Measurements from ENCODE around the gene DYNC1I1. TPM values are rescaled to one million over a fixed set of nuclear protein-coding genes. Genes with fewer than 3 reads are reported as not detected.

The DYNC1I1 gene
- total and polyA plus RNA-seq, 4 donors: 0.28 to 0.67 (median 0.39) TPM

DNA sequence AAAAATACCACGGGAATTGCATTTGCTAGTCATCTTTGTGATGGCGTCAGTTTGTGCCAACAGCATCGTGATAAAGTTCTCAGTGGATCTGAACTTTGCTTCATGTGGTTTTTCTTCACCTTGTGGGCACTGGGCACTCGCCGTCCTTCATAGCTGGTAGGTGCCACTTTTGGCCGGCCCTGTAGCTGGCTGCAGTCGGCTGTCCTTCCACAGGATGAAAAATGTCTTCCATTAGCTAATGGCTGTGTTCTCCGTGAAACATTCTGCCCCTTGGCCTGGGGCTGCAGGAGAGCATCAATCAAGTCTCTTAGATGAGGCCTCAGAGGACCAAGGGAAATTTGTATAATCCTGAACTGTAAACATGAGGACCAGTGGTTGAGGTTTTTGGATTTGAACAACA, 145.3 kb downstream of the DYNC1I1 start:
- peak overlapping the region; percentile 47 to 71 (median 51) for H3K4me3 ChIP-seq (ENCODE audit: low read depth in 1 of 3, low read length in 3 of 3)
- peak overlapping the region; percentile 15 to 69 for H3K27ac ChIP-seq (ENCODE audit: low read depth in 1 of 2, low read length in 2 of 2)

DNA sequence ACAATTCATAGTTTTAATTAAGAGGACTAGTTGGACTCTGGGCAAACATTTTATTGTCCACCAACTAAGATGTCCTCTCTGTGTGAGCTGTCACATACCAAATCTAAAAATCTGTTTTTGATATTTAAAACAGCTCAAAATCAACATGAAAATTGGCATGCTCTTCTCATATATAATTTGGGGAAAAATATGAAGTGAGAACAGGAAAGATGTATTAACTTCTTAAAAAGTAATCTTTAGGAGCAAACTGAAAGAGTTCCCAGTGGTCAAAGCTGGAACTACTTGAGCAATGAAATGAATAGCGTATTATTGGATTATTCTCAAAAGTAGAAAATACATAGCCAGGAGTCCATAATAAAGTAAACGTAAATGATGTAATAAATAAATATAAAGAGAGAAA, 147.2 kb downstream of the DYNC1I1 start:
- TF ChIP-seq, protein P1, sequence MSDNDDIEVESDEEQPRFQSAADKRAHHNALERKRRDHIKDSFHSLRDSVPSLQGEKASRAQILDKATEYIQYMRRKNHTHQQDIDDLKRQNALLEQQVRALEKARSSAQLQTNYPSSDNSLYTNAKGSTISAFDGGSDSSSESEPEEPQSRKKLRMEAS (IDR thresholded peaks at IDR 0.05): no peak
- TF ChIP-seq, protein P2, sequence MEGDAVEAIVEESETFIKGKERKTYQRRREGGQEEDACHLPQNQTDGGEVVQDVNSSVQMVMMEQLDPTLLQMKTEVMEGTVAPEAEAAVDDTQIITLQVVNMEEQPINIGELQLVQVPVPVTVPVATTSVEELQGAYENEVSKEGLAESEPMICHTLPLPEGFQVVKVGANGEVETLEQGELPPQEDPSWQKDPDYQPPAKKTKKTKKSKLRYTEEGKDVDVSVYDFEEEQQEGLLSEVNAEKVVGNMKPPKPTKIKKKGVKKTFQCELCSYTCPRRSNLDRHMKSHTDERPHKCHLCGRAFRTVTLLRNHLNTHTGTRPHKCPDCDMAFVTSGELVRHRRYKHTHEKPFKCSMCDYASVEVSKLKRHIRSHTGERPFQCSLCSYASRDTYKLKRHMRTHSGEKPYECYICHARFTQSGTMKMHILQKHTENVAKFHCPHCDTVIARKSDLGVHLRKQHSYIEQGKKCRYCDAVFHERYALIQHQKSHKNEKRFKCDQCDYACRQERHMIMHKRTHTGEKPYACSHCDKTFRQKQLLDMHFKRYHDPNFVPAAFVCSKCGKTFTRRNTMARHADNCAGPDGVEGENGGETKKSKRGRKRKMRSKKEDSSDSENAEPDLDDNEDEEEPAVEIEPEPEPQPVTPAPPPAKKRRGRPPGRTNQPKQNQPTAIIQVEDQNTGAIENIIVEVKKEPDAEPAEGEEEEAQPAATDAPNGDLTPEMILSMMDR (IDR thresholded peaks at IDR 0.05; ENCODE audit: low read depth, low read length, missing input control): peak; percentile 4
- Histone ChIP-seq H3K9ac (ENCODE audit: low read depth in 1 of 2, low read length in 2 of 2) (no peak overlapping the region), H3K4me1 (ENCODE audit: control insufficient read depth in 4 of 4, insufficient read depth in 4 of 4, low read length in 3 of 4) (peaks cover 0 to 9% (median 2%) of the 10 kb centered on the region in 4 donors), H3K9me3 (ENCODE audit: control insufficient read depth in 4 of 4, low read length in 3 of 4) (no peaks in the 10 kb centered on the region), H3K36me3 (ENCODE audit: control insufficient read depth in 4 of 4, insufficient read depth in 3 of 4, low read depth in 1 of 4, low read length in 3 of 4) (no peaks in the 10 kb centered on the region), H3K27me3 (ENCODE audit: control insufficient read depth in 4 of 4, insufficient read depth in 4 of 4, low read length in 3 of 4) (peaks cover 0 to 5% (median 0%) of the 10 kb centered on the region in 4 donors), H3K27ac (ENCODE audit: low read depth in 1 of 2, low read length in 2 of 2) (no peak overlapping the region), H3K4me3 (ENCODE audit: low read depth in 1 of 3, low read length in 3 of 3) (no peak overlapping the region)
- no peak for DNase-seq (ENCODE audit: low spot score)
- 75% methylated on average over 2 of the region's 2 CpGs for WGBS

More for the DNA sequence above, 145.3 kb downstream of the DYNC1I1 start:
- TF ChIP-seq, protein P1 (IDR thresholded peaks at IDR 0.05): no peak
- TF ChIP-seq, protein P3, sequence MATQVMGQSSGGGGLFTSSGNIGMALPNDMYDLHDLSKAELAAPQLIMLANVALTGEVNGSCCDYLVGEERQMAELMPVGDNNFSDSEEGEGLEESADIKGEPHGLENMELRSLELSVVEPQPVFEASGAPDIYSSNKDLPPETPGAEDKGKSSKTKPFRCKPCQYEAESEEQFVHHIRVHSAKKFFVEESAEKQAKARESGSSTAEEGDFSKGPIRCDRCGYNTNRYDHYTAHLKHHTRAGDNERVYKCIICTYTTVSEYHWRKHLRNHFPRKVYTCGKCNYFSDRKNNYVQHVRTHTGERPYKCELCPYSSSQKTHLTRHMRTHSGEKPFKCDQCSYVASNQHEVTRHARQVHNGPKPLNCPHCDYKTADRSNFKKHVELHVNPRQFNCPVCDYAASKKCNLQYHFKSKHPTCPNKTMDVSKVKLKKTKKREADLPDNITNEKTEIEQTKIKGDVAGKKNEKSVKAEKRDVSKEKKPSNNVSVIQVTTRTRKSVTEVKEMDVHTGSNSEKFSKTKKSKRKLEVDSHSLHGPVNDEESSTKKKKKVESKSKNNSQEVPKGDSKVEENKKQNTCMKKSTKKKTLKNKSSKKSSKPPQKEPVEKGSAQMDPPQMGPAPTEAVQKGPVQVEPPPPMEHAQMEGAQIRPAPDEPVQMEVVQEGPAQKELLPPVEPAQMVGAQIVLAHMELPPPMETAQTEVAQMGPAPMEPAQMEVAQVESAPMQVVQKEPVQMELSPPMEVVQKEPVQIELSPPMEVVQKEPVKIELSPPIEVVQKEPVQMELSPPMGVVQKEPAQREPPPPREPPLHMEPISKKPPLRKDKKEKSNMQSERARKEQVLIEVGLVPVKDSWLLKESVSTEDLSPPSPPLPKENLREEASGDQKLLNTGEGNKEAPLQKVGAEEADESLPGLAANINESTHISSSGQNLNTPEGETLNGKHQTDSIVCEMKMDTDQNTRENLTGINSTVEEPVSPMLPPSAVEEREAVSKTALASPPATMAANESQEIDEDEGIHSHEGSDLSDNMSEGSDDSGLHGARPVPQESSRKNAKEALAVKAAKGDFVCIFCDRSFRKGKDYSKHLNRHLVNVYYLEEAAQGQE (IDR thresholded peaks at IDR 0.05): no peak
- peak; percentile 64 for TF ChIP-seq YY1 (IDR thresholded peaks at IDR 0.05)
- Histone ChIP-seq H3K36me3 (ENCODE audit: control insufficient read depth in 4 of 4, insufficient read depth in 3 of 4, low read depth in 1 of 4, low read length in 3 of 4) (no peaks in the 10 kb centered on the region), H3K9ac (ENCODE audit: low read depth in 1 of 2, low read length in 2 of 2) (peak overlapping the region; percentile 40 to 56), H3K27me3 (ENCODE audit: control insufficient read depth in 4 of 4, insufficient read depth in 4 of 4, low read length in 3 of 4) (peaks cover 0 to 3% (median 0%) of the 10 kb centered on the region in 4 donors), H3K9me3 (ENCODE audit: control insufficient read depth in 4 of 4, low read length in 3 of 4) (no peaks in the 10 kb centered on the region), H3K4me1 (ENCODE audit: control insufficient read depth in 4 of 4, insufficient read depth in 4 of 4, low read length in 3 of 4) (peaks cover 0 to 9% (median 2%) of the 10 kb centered on the region in 4 donors)
- WGBS: 46% methylated on average over 8 of the region's 8 CpGs
- DNase-seq (ENCODE audit: low spot score): no peak

DNA sequence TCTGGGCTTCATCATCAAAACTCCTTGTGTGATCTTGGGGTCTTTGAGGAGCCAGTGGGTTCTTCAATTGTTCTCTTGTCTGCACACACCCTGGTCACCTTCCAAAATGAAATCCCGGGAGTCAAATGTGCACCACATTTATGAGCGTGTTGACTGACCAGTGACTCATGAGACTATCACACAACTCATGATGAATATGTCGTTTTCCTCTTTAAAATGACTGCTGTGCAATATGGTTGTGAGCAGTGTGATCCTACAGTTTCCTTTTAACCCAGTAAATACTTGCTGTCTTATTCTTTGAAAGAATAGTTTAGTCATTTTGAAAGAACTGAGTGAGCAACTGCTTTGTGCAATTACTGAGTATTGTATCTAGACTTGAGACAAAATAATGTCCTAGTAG, 149.2 kb downstream of the DYNC1I1 start:
- H3K36me3 ChIP-seq (ENCODE audit: control insufficient read depth in 4 of 4, insufficient read depth in 3 of 4, low read depth in 1 of 4, low read length in 3 of 4): no peaks in the 10 kb centered on the region
- H3K9ac ChIP-seq (ENCODE audit: low read depth in 1 of 2, low read length in 2 of 2): no peak overlapping the region
- WGBS: 79% methylated on average over 3 of the region's 3 CpGs
- H3K4me3 ChIP-seq (ENCODE audit: low read depth in 1 of 3, low read length in 3 of 3): no peak overlapping the region
- no peaks in the 10 kb centered on the region for H3K9me3 ChIP-seq (ENCODE audit: control insufficient read depth in 4 of 4, low read length in 3 of 4)
- DNase-seq (ENCODE audit: low spot score): no peak
- peaks cover 0 to 9% (median 2%) of the 10 kb centered on the region in 4 donors for H3K4me1 ChIP-seq (ENCODE audit: control insufficient read depth in 4 of 4, insufficient read depth in 4 of 4, low read length in 3 of 4)
- TF ChIP-seq RAD21 (IDR thresholded peaks at IDR 0.05): no peak
- no peak for TF ChIP-seq HNF4A (conservative IDR thresholded peaks at IDR 0.05)
- no peak for TF ChIP-seq FOXA2 (IDR thresholded peaks at IDR 0.05)
- TF ChIP-seq FOXA1 (IDR thresholded peaks at IDR 0.05): no peak
- TF ChIP-seq HNF4G (IDR thresholded peaks at IDR 0.05): no peak
- TF ChIP-seq, protein P1 (IDR thresholded peaks at IDR 0.05): no peak
- TF ChIP-seq, protein P4, sequence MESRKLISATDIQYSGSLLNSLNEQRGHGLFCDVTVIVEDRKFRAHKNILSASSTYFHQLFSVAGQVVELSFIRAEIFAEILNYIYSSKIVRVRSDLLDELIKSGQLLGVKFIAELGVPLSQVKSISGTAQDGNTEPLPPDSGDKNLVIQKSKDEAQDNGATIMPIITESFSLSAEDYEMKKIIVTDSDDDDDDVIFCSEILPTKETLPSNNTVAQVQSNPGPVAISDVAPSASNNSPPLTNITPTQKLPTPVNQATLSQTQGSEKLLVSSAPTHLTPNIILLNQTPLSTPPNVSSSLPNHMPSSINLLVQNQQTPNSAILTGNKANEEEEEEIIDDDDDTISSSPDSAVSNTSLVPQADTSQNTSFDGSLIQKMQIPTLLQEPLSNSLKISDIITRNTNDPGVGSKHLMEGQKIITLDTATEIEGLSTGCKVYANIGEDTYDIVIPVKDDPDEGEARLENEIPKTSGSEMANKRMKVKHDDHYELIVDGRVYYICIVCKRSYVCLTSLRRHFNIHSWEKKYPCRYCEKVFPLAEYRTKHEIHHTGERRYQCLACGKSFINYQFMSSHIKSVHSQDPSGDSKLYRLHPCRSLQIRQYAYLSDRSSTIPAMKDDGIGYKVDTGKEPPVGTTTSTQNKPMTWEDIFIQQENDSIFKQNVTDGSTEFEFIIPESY (IDR thresholded peaks at IDR 0.05): no peak
- TF ChIP-seq, protein P5, sequence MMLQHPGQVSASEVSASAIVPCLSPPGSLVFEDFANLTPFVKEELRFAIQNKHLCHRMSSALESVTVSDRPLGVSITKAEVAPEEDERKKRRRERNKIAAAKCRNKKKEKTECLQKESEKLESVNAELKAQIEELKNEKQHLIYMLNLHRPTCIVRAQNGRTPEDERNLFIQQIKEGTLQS (IDR thresholded peaks at IDR 0.05): no peak
- TF ChIP-seq EGR1 (IDR thresholded peaks at IDR 0.05; ENCODE audit: low read depth in 2 of 2): no peak
- TF ChIP-seq YY1 (IDR thresholded peaks at IDR 0.05): no peak
- TF ChIP-seq GABPA (IDR thresholded peaks at IDR 0.05 in 1 of 2, conservative IDR thresholded peaks at IDR 0.05 in 1 of 2): no peak
- TF ChIP-seq, protein P3 (IDR thresholded peaks at IDR 0.05): no peak
- H3K27me3 ChIP-seq (ENCODE audit: control insufficient read depth in 4 of 4, insufficient read depth in 4 of 4, low read length in 3 of 4): peaks cover 0 to 10% (median 0%) of the 10 kb centered on the region in 4 donors
- no peak overlapping the region for H3K27ac ChIP-seq (ENCODE audit: low read depth in 1 of 2, low read length in 2 of 2)
